ENCODE results near the gene MMP14.

DNA sequence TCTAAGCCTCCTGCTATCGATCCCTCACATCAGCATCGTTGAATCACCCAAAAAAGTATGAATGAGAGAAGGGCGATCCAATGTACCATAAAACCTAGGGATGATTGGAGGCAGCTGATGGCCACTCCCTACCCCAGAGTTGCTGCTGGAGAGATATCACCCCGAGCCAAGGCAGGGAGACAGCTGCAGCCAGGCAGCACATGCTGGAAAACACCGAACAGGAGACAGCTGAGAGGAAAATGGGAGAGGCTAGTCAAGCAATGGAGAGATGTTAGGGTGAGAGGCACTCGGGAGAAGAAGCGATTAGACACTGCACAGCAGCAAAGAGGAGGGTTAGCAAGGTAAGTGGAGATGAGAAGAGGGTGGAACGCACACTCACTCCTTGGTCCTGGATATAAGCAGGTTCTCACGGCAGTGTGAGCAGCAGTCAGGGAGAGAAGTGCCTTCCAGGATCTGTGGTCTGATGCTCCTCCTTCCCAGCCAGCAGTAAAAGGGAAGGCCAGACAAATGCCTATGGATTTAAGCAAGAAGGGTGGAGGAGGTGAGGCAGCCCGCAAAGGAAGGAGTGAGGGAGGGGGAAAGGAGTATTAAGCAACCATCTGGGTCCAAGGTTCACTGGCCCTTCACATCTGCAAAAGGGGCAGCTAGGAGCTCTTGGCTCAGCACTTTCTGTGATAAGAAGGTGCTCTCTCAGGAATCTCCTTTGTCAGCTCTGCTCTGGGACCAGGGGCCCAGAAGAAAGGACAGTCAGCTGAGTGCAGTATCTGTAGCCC, 21.3 kb upstream of the MMP14 start, which contains the start of gene SLC7A7:
- TF ChIP-seq, protein P1, sequence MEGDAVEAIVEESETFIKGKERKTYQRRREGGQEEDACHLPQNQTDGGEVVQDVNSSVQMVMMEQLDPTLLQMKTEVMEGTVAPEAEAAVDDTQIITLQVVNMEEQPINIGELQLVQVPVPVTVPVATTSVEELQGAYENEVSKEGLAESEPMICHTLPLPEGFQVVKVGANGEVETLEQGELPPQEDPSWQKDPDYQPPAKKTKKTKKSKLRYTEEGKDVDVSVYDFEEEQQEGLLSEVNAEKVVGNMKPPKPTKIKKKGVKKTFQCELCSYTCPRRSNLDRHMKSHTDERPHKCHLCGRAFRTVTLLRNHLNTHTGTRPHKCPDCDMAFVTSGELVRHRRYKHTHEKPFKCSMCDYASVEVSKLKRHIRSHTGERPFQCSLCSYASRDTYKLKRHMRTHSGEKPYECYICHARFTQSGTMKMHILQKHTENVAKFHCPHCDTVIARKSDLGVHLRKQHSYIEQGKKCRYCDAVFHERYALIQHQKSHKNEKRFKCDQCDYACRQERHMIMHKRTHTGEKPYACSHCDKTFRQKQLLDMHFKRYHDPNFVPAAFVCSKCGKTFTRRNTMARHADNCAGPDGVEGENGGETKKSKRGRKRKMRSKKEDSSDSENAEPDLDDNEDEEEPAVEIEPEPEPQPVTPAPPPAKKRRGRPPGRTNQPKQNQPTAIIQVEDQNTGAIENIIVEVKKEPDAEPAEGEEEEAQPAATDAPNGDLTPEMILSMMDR (IDR thresholded peaks at IDR 0.05): no peak
- no peak for TF ChIP-seq POLR2A (IDR thresholded peaks at IDR 0.05)

Measured in heart left ventricle (tissue), 13 donors.